Astrocyte (in vitro differentiated cells and primary cell): Measurements from ENCODE around the gene TDRD1. TPM values are rescaled to one million over a fixed set of nuclear protein-coding genes. Genes with fewer than 3 reads are reported as not detected.

ENCODE experiments used
- DNase-seq: peaks from one replicate; pipeline ENCODE4 v3.0.0-alpha.2; 2010; ENCODE audit warnings: low read depth
- FAIRE-seq: peaks from 2 replicates; lab custom pipeline; 2011; peaks lifted over from hg19 to GRCh38; lab: Jason Lieb, UNC
- H2AFZ ChIP-seq: 2 replicates; pipeline ENCODE4 v1.6.0; 2012; ENCODE audit warnings: low read depth, low read length, inconsistent platforms
- H3K27ac ChIP-seq: 2 replicates; pipeline ENCODE4 v1.5.1; 2011; ENCODE audit warnings: low read depth, low read length, inconsistent platforms
- H3K27me3 ChIP-seq: 2 replicates; pipeline ENCODE4 v1.6.0; 2011; ENCODE audit warnings: low read length, inconsistent platforms; ENCODE audit not compliant: insufficient read depth
- H3K36me3 ChIP-seq: 2 replicates; pipeline ENCODE4 v1.5.1; 2011; ENCODE audit warnings: low read length, inconsistent platforms; ENCODE audit not compliant: insufficient read depth
- H3K4me1 ChIP-seq: 2 replicates; pipeline ENCODE4 v1.5.1; 2011; ENCODE audit warnings: low read length, inconsistent platforms; ENCODE audit not compliant: insufficient read depth
- H3K4me2 ChIP-seq: 2 replicates; pipeline ENCODE4 v1.6.0; 2012; ENCODE audit warnings: low read length, inconsistent platforms
- H3K4me3 ChIP-seq: 2 replicates; pipeline ENCODE4 v1.5.1; 2011; ENCODE audit warnings: low read depth, mild to moderate bottlenecking, low read length, inconsistent platforms; ENCODE audit not compliant: insufficient read depth
- H3K79me2 ChIP-seq: 2 replicates; pipeline ENCODE4 v1.6.0; 2012; ENCODE audit warnings: mild to moderate bottlenecking, low read length, inconsistent platforms; ENCODE audit not compliant: insufficient read depth
- H3K9ac ChIP-seq: 2 replicates; pipeline ENCODE4 v1.6.0; 2012; ENCODE audit warnings: mild to moderate bottlenecking, low read length, inconsistent platforms
- H3K9me3 ChIP-seq: 2 replicates; pipeline ENCODE4 v1.5.1; 2012; ENCODE audit warnings: low read depth, mild to moderate bottlenecking, low read length, inconsistent platforms; ENCODE audit not compliant: insufficient read depth
- H4K20me1 ChIP-seq: 2 replicates; pipeline ENCODE4 v1.6.0; 2012; ENCODE audit warnings: low read length, inconsistent platforms; ENCODE audit not compliant: insufficient read depth
- H3K27ac Mint-ChIP-seq: one replicate; pipeline ENCODE4 v1.8.0; 2021; ENCODE audit warnings: mild to moderate bottlenecking, mixed read lengths; ENCODE audit not compliant: unreplicated experiment
- H3K27me3 Mint-ChIP-seq: one replicate; pipeline ENCODE4 v1.8.0; 2021; ENCODE audit warnings: low read depth, mixed read lengths; ENCODE audit not compliant: unreplicated experiment
- H3K36me3 Mint-ChIP-seq: one replicate; pipeline ENCODE4 v1.8.0; 2021; ENCODE audit warnings: low read depth, mixed read lengths; ENCODE audit not compliant: unreplicated experiment
- H3K4me1 Mint-ChIP-seq: one replicate; pipeline ENCODE4 v1.8.0; 2021; ENCODE audit warnings: low read depth, mixed read lengths; ENCODE audit not compliant: unreplicated experiment
- H3K4me3 Mint-ChIP-seq: one replicate; pipeline ENCODE4 v1.8.0; 2021; ENCODE audit warnings: mild to moderate bottlenecking, moderate library complexity, mixed read lengths; ENCODE audit not compliant: unreplicated experiment
- H3K9me3 Mint-ChIP-seq: one replicate; pipeline ENCODE4 v1.8.0; 2021; ENCODE audit warnings: mild to moderate bottlenecking, mixed read lengths; ENCODE audit not compliant: unreplicated experiment
- CTCF ChIP-seq: IDR thresholded peaks from 2 replicates; pipeline ENCODE4 v1.5.1; 2011; ENCODE audit warnings: low read depth, mild to moderate bottlenecking, inconsistent platforms, low read length, moderate library complexity; ENCODE audit not compliant: insufficient read depth
- EZH2 ChIP-seq: IDR thresholded peaks from 2 replicates; pipeline ENCODE4 v1.6.1; 2012; ENCODE audit warnings: mild to moderate bottlenecking, low read length, inconsistent platforms; ENCODE audit not compliant: insufficient read depth
- total RNA-seq: library from RNA; stranded (reverse); gene quantifications from 2 replicates; pipeline ENCODE4 v1.2.1, GENCODE V29; 2021

TDRD1 gene
- total RNA-seq, 1 donor from 2014 or later = not detected

- Histone ChIP-seq H3K9me3 (no peaks in the 10 kb centered on the region), H3K27me3 (no peaks in the 10 kb centered on the region), H3K4me1 (peaks cover 14% of the 10 kb centered on the region), H3K79me2 (peaks cover 10% of the 10 kb centered on the region), H3K36me3 (peaks cover 9% of the 10 kb centered on the region), H3K9ac (peak overlapping the region; percentile 34), H3K27ac (peak overlapping the region; percentile 70), H3K4me2 (peak overlapping the region; percentile 42), H4K20me1 (no peaks in the 10 kb centered on the region), H3K4me3 (no peak overlapping the region), H2AFZ (no peak overlapping the region)
- DNase-seq (peak; percentile 90), FAIRE-seq (peak; percentile 80)
- peak overlapping the region; percentile 90 for H3K27ac Mint-ChIP-seq
- peaks cover 9% of the 10 kb centered on the region for H3K4me1 Mint-ChIP-seq
- H3K27me3 Mint-ChIP-seq = no peaks in the 10 kb centered on the region
- no peak overlapping the region for H3K4me3 Mint-ChIP-seq
- H3K9me3 Mint-ChIP-seq = no peaks in the 10 kb centered on the region
- peaks cover 14% of the 10 kb centered on the region for H3K36me3 Mint-ChIP-seq
- TF ChIP-seq EZH2 (no peak), CTCF (no peak)
Observed at GRCh38 chr10:114151486-114151885, 27.7 kb upstream of the TDRD1 start.

GRCh38 chr10:114151892-114152291, 27.3 kb upstream of the TDRD1 start:
- Histone ChIP-seq H3K4me3 (no peak overlapping the region), H3K79me2 (peaks cover 10% of the 10 kb centered on the region), H3K36me3 (peaks cover 9% of the 10 kb centered on the region), H3K27ac (peak overlapping the region; percentile 70), H3K9me3 (no peaks in the 10 kb centered on the region), H2AFZ (no peak overlapping the region), H3K4me1 (peaks cover 14% of the 10 kb centered on the region), H3K27me3 (no peaks in the 10 kb centered on the region), H3K4me2 (peak overlapping the region; percentile 42), H3K9ac (peak overlapping the region; percentile 34), H4K20me1 (no peaks in the 10 kb centered on the region)
- Mint-ChIP-seq H3K4me3 (no peak overlapping the region), H3K4me1 (peaks cover 9% of the 10 kb centered on the region), H3K9me3 (no peaks in the 10 kb centered on the region), H3K27ac (peak overlapping the region; percentile 90), H3K36me3 (peaks cover 14% of the 10 kb centered on the region), H3K27me3 (no peaks in the 10 kb centered on the region)
- FAIRE-seq (no peak), DNase-seq (no peak)
- TF ChIP-seq EZH2 = no peak
- no peak for TF ChIP-seq CTCF

GRCh38 chr10:114157912-114158311, 21.2 kb upstream of the TDRD1 start:
- H3K36me3 ChIP-seq = peaks cover 8% of the 10 kb centered on the region
- FAIRE-seq (no peak), DNase-seq (no peak)
- H3K27ac ChIP-seq = no peak overlapping the region
- H4K20me1 ChIP-seq = peaks cover 34% of the 10 kb centered on the region
- H3K4me1 ChIP-seq = no peaks in the 10 kb centered on the region
- no peak overlapping the region for H3K4me3 ChIP-seq
- H3K27ac Mint-ChIP-seq = no peak overlapping the region
- H3K79me2 ChIP-seq = peaks cover 33% of the 10 kb centered on the region
- H3K9ac ChIP-seq = no peak overlapping the region
- H3K4me2 ChIP-seq = no peak overlapping the region
- no peaks in the 10 kb centered on the region for H3K9me3 ChIP-seq
- no peaks in the 10 kb centered on the region for H3K27me3 Mint-ChIP-seq
- no peak overlapping the region for H2AFZ ChIP-seq
- no peaks in the 10 kb centered on the region for H3K27me3 ChIP-seq
- H3K4me1 Mint-ChIP-seq = peaks cover 4% of the 10 kb centered on the region
- TF ChIP-seq CTCF (no peak), EZH2 (no peak)
- H3K36me3 Mint-ChIP-seq = peaks cover 5% of the 10 kb centered on the region
- H3K9me3 Mint-ChIP-seq = no peaks in the 10 kb centered on the region
- H3K4me3 Mint-ChIP-seq = no peak overlapping the region
